Uterus (tissue), 4 donors: Measurements from ENCODE around the gene HOXD12. TPM values are rescaled to one million over a fixed set of nuclear protein-coding genes. Genes with fewer than 3 reads are reported as not detected.

Source experiments
- DNase-seq, 2 donors: peaks; one replicate each; pipeline ENCODE4 v3.0.0-alpha.2; 2019 to 2020
- H3K27ac ChIP-seq, 2 donors: fragments of 200-600 bp; sonication (generic); 1 replicate in 1 of 2; 2 replicates in 1 of 2; pipeline ENCODE4 v1.5.1; 2016 to 2018
- H3K27me3 ChIP-seq, 2 donors: fragments of 200-600 bp; sonication (generic); one replicate each; pipeline ENCODE4 v1.5.1; 2018 to 2019; ENCODE audit warnings: control low read depth in 1 of 2
- H3K36me3 ChIP-seq, 2 donors: fragments of 200-600 bp; sonication (generic); one replicate each; pipeline ENCODE4 v1.5.1; 2019; ENCODE audit warnings: control low read depth in 1 of 2
- H3K4me1 ChIP-seq, 2 donors: fragments of 200-600 bp; sonication (generic); one replicate each; pipeline ENCODE4 v1.5.1; 2018 to 2019; ENCODE audit warnings: control low read depth in 1 of 2
- H3K4me3 ChIP-seq, 2 donors: fragments of 200-600 bp; sonication (generic); 1 replicate in 1 of 2; 2 replicates in 1 of 2; pipeline ENCODE4 v1.5.1; 2018 to 2019; ENCODE audit warnings: mild to moderate bottlenecking in 1 of 2
- H3K9me3 ChIP-seq, 2 donors: fragments of 200-600 bp; sonication (generic); one replicate each; pipeline ENCODE4 v1.5.1; 2019; ENCODE audit warnings: control low read depth in 1 of 2
- CTCF ChIP-seq, 4 experiments: fragments of 200-600 bp in 2 of 4; fragments of 450-650 bp in 2 of 4; sonication (generic) in 2 of 4; IDR thresholded peaks; one replicate each; pipeline ENCODE4 v1.5.1; 2016 to 2019; ENCODE audit warnings: antibody characterized with exemption in 4 of 4, mild to moderate bottlenecking in 2 of 4, moderate library complexity in 1 of 4
- POLR2A ChIP-seq, 2 donors: fragments of 450-650 bp; IDR thresholded peaks; one replicate each; pipeline ENCODE4 v1.6.1; 2016; ENCODE audit warnings: antibody characterized with exemption in 2 of 2, mild to moderate bottlenecking in 1 of 2, moderate library complexity in 1 of 2
- intact Hi-C: fragments of 100-400 bp; cut with DNase I; formaldehyde crosslinking; loops from one replicate; pipeline ENCODE4 v1.15.1; 2023; ENCODE audit warnings: low total_unique reads
- total RNA-seq, 4 donors: library from RNA; depleted of rRNA in 3 of 4; stranded (reverse); fragments of >200 nt in 3 of 4; gene quantifications; one replicate each; pipeline versions ENCODE4 v1.1.0 to v1.2.4, GENCODE V29; 2014 to 2023
- donor health status: DM: yes; HTN: yes; CAD: no.

Gene HOXD12
- total RNA-seq, 4 donors from 2014 or later = 0.76 TPM; not detected in 3

DNA sequence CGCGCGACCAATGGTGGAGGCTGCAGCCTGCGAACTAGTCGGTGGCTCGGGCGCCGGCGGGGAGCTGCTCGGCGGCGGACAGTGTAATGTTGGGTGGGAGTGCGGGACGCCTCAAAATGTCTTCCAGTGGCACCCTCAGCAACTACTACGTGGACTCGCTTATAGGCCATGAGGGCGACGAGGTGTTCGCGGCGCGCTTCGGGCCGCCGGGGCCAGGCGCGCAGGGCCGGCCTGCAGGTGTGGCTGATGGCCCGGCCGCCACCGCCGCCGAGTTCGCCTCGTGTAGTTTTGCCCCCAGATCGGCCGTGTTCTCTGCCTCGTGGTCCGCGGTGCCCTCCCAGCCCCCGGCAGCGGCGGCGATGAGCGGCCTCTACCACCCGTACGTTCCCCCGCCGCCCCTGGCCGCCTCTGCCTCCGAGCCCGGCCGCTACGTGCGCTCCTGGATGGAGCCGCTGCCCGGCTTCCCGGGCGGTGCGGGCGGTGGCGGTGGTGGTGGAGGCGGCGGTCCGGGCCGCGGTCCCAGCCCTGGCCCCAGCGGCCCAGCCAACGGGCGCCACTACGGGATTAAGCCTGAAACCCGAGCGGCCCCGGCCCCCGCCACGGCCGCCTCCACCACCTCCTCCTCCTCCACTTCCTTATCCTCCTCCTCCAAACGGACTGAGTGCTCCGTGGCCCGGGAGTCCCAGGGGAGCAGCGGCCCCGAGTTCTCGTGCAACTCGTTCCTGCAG is 23.3 kb downstream of the HOXD12 start, which contains the start of gene HOXD9:
TSS of gene HOXD9 (plus strand) at position 37 of the 728 bp plus-strand sequence. CDS start at position 87, 50 bp downstream.
- Histone ChIP-seq H3K27me3 (no peaks in the 10 kb centered on the region), H3K27ac (peak within 1 kb of the TSS; percentile 98 to 99), H3K4me1 (no peaks in the 10 kb centered on the region), H3K36me3 (no peaks in the 10 kb centered on the region), H3K9me3 (no peaks in the 10 kb centered on the region), H3K4me3 (peak within 1 kb of the TSS; percentile 51 to 78)
- TF ChIP-seq CTCF (IDR thresholded peaks at IDR 0.05) (no peak), POLR2A (IDR thresholded peaks at IDR 0.05) (peak; percentile 70 to 78)
- intact Hi-C loops = loop anchor here (10.0 kb wide), 2 partner anchors 692 to 1142 kb away; partner anchors contain the start of gene NFE2L2
- peak; percentile 81 to 92 for DNase-seq

DNA sequence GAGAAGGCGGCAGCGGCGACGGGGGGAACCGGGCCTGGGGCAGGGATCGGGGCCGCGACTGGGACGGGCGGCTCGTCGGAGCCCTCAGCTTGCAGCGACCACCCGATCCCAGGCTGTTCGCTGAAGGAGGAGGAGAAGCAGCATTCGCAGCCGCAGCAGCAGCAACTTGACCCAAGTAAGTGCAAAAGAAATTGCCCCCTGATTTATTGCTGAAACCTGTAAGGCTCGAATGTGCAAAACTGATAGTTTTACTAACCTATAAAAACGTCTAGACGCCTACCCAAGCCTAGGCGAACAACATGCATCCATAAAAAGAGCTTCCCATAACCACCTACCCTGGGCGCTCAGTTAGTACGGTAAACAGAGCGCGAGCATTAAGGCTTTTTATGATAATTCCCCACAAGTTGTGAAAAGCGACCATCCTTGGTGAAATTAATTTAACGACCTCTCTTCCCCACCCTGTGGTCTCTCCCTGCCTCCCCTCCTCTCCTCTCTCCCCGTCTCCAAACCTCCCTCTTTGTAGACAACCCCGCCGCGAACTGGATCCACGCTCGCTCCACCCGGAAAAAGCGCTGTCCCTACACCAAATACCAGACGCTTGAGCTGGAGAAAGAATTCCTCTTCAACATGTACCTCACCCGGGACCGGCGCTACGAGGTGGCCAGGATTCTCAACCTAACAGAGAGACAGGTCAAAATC is 24.0 kb downstream of the HOXD12 start:
- H3K27ac ChIP-seq = peak overlapping the region; percentile 98 to 99
- TF ChIP-seq CTCF (IDR thresholded peaks at IDR 0.05) = no peak
- no peak for TF ChIP-seq POLR2A (IDR thresholded peaks at IDR 0.05)
- intact Hi-C loops = loop anchor here (10.0 kb wide), 2 partner anchors 691 to 1141 kb away; partner anchors contain the start of gene NFE2L2

GRCh38 chr2:176124110-176124946 is 24.7 kb downstream of the HOXD12 start:
- Histone ChIP-seq H3K4me3 (peak overlapping the region; percentile 51 to 78), H3K27ac (peak overlapping the region; percentile 98 to 99), H3K9me3 (no peaks in the 10 kb centered on the region), H3K4me1 (no peaks in the 10 kb centered on the region), H3K27me3 (no peaks in the 10 kb centered on the region), H3K36me3 (no peaks in the 10 kb centered on the region)
- intact Hi-C loops = loop anchor here (10.0 kb wide), 2 partner anchors 690 to 1140 kb away; partner anchors contain the start of gene NFE2L2
- no peak for TF ChIP-seq POLR2A (IDR thresholded peaks at IDR 0.05)
- peak in 1 of 2 donors; percentile 35 for DNase-seq

More for the DNA sequence above, 24.0 kb downstream of the HOXD12 start:
- Histone ChIP-seq H3K36me3 (no peaks in the 10 kb centered on the region), H3K4me3 (peak overlapping the region; percentile 51 to 78), H3K4me1 (no peaks in the 10 kb centered on the region), H3K9me3 (no peaks in the 10 kb centered on the region), H3K27me3 (no peaks in the 10 kb centered on the region)
- DNase-seq = peak; percentile 31 to 60

DNA sequence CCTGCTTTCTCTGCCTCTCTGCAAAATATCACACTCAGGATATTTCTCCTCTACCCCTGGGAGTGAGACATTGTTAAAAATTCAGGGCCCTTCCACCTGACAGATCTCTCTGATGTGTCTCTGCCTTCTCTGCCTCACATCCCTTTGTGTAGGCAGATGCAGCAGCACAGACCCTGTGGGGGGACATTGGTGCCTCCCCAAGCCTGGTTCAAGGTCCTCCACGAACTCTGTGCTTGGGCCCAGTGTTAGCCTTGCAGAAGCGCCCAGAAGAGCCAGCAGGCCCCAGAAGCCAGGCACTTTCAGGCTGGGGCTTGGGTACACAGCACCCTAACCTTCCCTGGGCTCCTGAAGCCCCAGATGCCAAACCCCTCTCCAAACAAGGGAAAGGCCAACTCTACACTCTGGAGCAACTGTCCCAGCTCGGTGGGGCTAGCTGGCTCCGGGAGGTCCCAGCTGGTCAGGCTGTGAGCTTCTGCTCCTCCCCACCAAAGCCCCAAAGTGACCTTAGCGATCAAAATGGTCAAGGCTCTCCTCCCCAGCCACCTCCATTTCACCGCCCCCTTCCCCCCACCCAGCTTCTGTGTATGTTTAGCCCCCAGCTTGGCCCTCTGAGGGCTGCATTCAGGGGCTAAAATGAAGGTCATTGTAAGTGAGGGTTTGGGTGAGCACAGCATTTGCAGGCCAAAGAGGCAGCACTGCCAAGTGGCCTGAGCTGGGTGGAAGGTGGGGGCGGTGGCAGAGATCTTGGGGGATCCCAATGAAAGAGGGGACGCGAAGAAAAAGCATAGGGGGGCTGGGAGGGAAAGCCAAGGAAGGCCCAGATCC is 25.6 kb downstream of the HOXD12 start:
- TF ChIP-seq CTCF (IDR thresholded peaks at IDR 0.05) = no peak
- no peak for TF ChIP-seq POLR2A (IDR thresholded peaks at IDR 0.05)
- intact Hi-C loops = loop anchor here (5.0 to 10.0 kb wide), 3 partner anchors 512 to 1140 kb away; partner anchors contain the start of gene NFE2L2
- peak overlapping the region; percentile 51 to 78 for H3K4me3 ChIP-seq
- H3K27me3 ChIP-seq = no peaks in the 10 kb centered on the region
- no peaks in the 10 kb centered on the region for H3K36me3 ChIP-seq
- DNase-seq = no peak
- H3K4me1 ChIP-seq = no peaks in the 10 kb centered on the region
- no peaks in the 10 kb centered on the region for H3K9me3 ChIP-seq
- H3K27ac ChIP-seq = peak overlapping the region; percentile 98 to 99
